ENCODE measurements around the gene ALPK1. TPM values are rescaled to one million over a fixed set of nuclear protein-coding genes. Genes with fewer than 3 reads are reported as not detected.

The ALPK1 gene
- total and polyA plus RNA-seq, 10 donors, result 5.6 to 92.9 (median 51.0) TPM

DNA sequence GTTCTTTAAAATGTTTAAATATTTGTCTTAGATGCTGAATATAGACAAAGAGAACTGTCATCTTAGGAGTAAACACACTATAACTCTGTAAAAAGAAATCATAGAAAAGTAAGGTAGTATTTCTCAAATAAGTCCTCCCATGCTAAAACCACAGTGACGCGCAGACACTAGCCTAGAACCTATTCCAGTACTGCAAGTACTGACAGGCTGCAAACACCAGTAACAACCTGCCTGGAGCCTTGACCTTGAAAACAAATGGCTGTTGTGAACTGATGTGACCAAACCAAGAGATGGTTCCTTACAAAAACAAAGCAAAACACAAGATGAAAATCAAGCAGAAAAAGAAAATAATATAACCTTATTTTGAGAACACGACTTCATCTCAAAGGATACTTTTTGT, 19.9 kb upstream of the ALPK1 start:
- Histone ChIP-seq H3K9me3 (no peaks in the 10 kb centered on the region), H3K4me1 (peaks cover 8 to 66% (median 34%) of the 10 kb centered on the region in 6 donors), H3K36me3 (peaks cover 0 to 45% (median 13%) of the 10 kb centered on the region in 6 donors), H3K27me3 (replicated peaks in 1 of 7) (no peaks in the 10 kb centered on the region), H3K4me3 (no peak overlapping the region), H3K27ac (no peak overlapping the region)
- intact Hi-C loops (cut with DNase I; ENCODE audit: low total_unique reads), result no loop called here
- 88 to 98% (median 93%) methylated on average over 3 of the region's 3 CpGs for WGBS, 5 donors
- TF ChIP-seq, protein P1, sequence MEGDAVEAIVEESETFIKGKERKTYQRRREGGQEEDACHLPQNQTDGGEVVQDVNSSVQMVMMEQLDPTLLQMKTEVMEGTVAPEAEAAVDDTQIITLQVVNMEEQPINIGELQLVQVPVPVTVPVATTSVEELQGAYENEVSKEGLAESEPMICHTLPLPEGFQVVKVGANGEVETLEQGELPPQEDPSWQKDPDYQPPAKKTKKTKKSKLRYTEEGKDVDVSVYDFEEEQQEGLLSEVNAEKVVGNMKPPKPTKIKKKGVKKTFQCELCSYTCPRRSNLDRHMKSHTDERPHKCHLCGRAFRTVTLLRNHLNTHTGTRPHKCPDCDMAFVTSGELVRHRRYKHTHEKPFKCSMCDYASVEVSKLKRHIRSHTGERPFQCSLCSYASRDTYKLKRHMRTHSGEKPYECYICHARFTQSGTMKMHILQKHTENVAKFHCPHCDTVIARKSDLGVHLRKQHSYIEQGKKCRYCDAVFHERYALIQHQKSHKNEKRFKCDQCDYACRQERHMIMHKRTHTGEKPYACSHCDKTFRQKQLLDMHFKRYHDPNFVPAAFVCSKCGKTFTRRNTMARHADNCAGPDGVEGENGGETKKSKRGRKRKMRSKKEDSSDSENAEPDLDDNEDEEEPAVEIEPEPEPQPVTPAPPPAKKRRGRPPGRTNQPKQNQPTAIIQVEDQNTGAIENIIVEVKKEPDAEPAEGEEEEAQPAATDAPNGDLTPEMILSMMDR (IDR thresholded peaks at IDR 0.05 in 8 of 11, conservative IDR thresholded peaks at IDR 0.05 in 3 of 11), result no peak
- TF ChIP-seq POLR2AphosphoS5 (IDR thresholded peaks at IDR 0.05), result no peak
- TF ChIP-seq POLR2A (IDR thresholded peaks at IDR 0.05), result no peak
- DNase-seq, result no peak

DNA sequence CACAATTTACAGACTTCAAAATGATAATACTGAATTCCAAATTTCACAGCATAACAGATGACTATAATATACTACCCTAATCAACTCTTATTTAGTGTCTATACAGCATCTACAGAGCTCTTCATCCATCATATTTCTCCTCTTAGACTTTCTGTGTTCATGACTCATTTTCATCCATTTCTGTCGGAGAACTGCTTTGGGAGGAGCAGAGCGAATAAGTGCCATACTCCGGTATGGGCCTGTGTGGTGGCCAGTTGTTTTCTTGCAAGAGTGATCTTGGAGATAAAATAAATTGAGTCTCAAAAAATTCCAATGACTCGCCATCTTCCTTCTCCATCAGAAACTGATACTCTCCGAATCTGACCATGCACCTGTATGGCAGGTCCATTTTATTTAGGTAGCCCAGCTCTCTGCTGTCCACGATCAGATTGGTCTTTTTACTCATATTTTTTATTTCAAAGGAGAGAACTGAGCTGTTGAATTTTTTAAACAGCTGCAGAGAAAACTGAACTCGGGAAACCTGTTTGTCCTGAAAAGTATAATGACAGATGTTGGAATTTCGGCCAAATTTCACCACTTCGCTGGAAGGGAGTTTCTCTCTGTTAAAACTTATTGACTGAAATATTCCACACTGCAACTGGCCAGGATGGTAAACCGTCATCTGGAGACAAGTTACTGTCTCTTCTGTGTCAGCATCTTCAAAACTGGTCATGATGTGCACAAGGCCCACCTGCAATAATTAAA, 19.3 kb upstream of the ALPK1 start:
- TF ChIP-seq, protein P1 (IDR thresholded peaks at IDR 0.05 in 8 of 11, conservative IDR thresholded peaks at IDR 0.05 in 3 of 11), result no peak
- TF ChIP-seq POLR2A (IDR thresholded peaks at IDR 0.05) (no peak), POLR2AphosphoS5 (IDR thresholded peaks at IDR 0.05) (no peak)
- no peaks in the 10 kb centered on the region for H3K27me3 ChIP-seq (replicated peaks in 1 of 7)
- H3K4me3 ChIP-seq, result no peak overlapping the region
- peaks cover 0 to 45% (median 13%) of the 10 kb centered on the region in 6 donors for H3K36me3 ChIP-seq
- intact Hi-C loops (cut with DNase I; ENCODE audit: low total_unique reads), result no loop called here
- no peak for DNase-seq
- no peaks in the 10 kb centered on the region for H3K9me3 ChIP-seq
- peak overlapping the region in 2 of 8 donors; percentile 26 to 61 for H3K27ac ChIP-seq
- 84 to 96% (median 93%) methylated on average over 10 of the region's 10 CpGs for WGBS, 5 donors
- H3K4me1 ChIP-seq, result peaks cover 8 to 72% (median 41%) of the 10 kb centered on the region in 6 donors

DNA sequence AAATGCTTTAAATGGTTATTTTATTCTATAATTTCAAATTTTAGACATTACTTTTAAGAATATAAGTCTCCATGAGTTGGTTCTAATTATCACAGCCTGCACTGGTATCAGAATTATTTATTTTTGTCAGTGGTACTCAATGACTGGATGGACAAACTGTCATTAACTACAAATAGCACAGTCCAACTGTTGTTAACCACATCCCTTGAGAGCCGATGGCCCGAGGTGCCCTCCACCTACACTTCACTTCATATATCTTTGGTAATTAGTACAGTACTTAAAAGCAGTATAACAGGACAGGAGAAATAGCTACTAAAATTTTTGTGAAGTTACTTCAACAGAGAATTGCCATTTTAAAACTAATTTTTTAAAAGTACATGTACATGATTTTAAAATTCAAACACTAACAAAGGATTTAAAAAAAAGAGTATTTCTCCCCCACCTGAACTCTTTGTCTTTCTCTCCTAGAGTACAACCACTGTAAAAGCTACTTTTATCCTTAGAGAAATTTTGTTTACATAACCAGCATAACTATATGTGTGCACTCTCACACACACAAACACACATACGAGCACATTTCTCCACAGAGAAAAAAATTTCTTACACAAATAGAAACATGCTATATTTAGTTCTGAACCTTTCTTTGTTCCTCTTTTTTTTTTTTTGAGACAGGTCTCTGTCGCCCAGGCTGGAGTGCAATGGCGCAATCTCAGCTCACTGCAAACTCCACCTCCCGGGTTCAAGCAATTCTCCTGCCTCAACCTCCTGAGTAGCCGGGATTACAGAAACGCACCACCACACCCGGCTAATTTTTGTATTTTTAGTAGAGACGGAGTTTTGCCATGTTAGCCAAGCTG, 17.9 kb upstream of the ALPK1 start:
- H3K27me3 ChIP-seq (replicated peaks in 1 of 7), result no peaks in the 10 kb centered on the region
- 19 to 47% (median 41%) methylated on average over 10 of the region's 10 CpGs for WGBS, 5 donors
- peaks cover 16 to 79% (median 53%) of the 10 kb centered on the region in 6 donors for H3K4me1 ChIP-seq
- peak; percentile 69 for DNase-seq
- intact Hi-C loops (cut with DNase I; ENCODE audit: low total_unique reads), result no loop called here
- peaks cover 0 to 44% (median 13%) of the 10 kb centered on the region in 6 donors for H3K36me3 ChIP-seq
- H3K27ac ChIP-seq, result peak overlapping the region in 6 of 8 donors; percentile 1 to 95 (median 54)
- no peaks in the 10 kb centered on the region for H3K9me3 ChIP-seq
- H3K4me3 ChIP-seq, result peak overlapping the region in 3 of 8 donors; percentile 0 to 57 (median 21)
- TF ChIP-seq POLR2A (IDR thresholded peaks at IDR 0.05) (no peak), POLR2AphosphoS5 (IDR thresholded peaks at IDR 0.05) (no peak)
- TF ChIP-seq, protein P1 (IDR thresholded peaks at IDR 0.05 in 8 of 11, conservative IDR thresholded peaks at IDR 0.05 in 3 of 11), result no peak

Data from spleen (tissue), 11 donors.